Activated CD4-positive, alpha-beta T cell treated with anti-CD3 and anti-CD28 coated beads for 24 hours (primary cell): ENCODE data around the gene NAB1.

Experiments
- DNase-seq, 2 donors: peaks; one replicate each; pipeline ENCODE4 v3.0.0-alpha.2; 2020; ENCODE audit warnings: low read depth in 2 of 2

Gene NAB1

DNA sequence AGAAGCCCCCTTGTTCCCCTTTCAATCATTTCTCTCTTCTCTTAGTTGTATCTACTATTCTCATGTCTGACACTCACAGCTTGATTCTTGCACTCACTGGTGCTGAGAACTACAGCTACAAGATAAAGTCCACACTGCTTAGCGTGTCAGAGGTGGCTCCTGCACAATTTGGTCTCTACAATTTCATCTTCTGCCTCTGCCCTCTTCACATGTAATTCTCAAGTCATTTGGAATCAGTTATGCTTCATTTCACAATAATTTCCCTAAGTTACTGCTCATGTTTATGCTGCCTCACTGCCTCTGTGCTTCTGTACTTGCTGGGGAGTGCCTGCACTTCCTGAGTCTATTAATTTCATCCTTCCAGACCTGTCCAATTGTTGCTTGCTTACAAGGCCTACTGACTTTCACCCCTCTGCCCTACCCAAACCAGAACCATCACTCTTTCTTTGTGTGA is 11.6 kb upstream of the NAB1 start:
- no peak for DNase-seq

DNA sequence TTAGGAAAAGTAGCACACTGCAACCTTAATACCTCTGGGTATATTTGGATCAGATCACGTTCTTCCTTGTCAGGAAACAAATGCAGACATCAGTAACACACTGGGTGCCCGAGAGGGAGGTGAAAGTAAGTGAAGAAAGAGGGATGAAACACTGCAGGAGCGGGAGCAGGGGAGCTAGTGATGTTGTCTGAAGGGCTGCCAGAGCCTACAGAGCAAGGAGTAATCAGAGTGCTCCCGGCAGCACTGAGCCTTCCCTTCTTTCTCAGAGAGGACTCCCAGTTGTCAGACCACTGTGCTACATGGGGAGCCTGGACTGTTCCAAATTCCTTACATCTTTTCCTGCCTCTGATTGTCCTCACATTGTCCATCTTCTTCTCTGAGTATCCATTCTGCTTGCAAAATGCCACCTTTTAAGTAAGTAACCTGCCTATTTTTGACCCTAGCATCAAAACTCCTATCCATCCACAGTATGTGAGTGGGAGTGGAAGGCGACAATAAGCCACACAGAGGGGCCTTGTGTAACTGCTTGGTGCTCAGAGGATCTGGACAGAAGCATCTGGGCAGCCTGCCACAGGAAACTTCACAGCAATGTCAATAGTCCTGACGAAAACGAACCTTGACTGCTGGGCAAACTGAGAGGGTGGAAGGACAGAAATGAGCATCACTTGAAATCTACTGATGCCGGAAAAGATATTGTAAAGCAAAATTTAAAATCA is 10.8 kb upstream of the NAB1 start:
- no peak for DNase-seq

DNA sequence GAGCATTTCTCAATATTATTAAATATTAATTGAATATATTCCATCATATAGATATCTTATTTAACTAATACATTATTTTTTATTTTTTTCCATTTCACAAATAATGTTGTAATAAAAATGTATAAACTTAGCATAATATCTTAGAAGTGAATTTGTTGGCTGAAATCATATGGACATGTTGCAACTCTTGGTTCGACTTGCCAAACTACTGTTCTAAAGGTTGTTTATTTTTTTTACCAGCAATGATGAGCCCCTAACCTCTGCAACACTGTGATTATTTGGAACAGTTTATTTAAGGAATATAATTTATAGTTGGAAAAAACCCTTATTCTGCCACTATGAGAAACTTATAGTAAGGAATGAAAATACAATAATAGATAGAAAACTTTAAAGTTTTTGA is 8.8 kb upstream of the NAB1 start:
- no peak for DNase-seq

GRCh38 chr2:190641469-190641868 is 7.4 kb upstream of the NAB1 start:
- DNase-seq, result no peak

GRCh38 chr2:190646780-190647522 is 1.9 kb upstream of the NAB1 start:
- no peak for DNase-seq

GRCh38 chr2:190648289-190649034 is 421 bp upstream of the NAB1 start:
- peak; percentile 72 to 78 for DNase-seq

GRCh38 chr2:190649798-190650390 is 1.0 kb downstream of the NAB1 start:
- DNase-seq, result no peak

- DNase-seq, result no peak
Measured at GRCh38 chr2:190651413-190651812, 2.5 kb downstream of the NAB1 start.

DNA sequence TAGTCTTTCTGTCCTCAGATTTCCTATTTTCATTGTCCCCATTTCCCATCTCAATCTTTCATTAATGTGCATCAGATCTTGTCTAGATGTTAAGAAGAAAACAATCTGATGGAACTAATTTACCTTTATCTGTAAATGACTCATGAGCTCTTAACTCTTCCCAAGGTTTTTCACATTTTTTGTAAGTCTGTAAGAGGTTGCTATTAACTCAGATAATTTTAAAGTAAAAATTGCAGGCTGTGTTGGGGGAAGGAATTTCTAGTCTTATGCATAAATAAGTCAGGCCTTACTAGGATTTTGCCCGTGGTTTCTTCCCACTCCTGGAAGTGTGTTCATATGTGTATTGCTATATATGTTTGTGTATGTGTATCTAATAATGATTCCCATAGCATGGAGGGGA is 4.3 kb downstream of the NAB1 start:
- no peak for DNase-seq

GRCh38 chr2:190653931-190654330 is 5.0 kb downstream of the NAB1 start:
- no peak for DNase-seq

GRCh38 chr2:190655113-190655512 is 6.2 kb downstream of the NAB1 start:
- no peak for DNase-seq

GRCh38 chr2:190655570-190655969 is 6.7 kb downstream of the NAB1 start:
- no peak for DNase-seq

GRCh38 chr2:190656301-190656700 is 7.4 kb downstream of the NAB1 start:
- no peak for DNase-seq

- no peak for DNase-seq
Measured at GRCh38 chr2:190657474-190658255, 8.8 kb downstream of the NAB1 start.

DNA sequence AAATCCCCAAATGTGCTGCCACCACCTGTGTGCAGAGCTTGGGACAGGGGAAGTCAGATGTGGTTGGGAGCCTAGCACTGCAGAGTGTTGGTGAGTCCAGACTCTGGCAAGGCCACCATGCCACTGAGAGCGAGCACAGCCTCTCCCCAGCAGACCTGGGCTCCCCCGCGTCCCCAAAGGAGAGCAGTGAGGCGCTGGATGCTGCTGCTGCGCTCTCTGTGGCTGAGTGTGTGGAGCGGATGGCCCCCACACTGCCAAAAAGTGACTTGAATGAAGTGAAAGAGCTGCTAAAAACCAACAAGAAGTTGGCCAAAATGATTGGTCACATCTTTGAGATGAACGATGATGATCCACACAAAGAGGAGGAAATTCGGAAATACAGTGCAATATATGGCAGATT is 10.7 kb downstream of the NAB1 start:
- no peak for DNase-seq

- DNase-seq, result no peak
Measured at GRCh38 chr2:190662754-190663153, 13.9 kb downstream of the NAB1 start.

DNA sequence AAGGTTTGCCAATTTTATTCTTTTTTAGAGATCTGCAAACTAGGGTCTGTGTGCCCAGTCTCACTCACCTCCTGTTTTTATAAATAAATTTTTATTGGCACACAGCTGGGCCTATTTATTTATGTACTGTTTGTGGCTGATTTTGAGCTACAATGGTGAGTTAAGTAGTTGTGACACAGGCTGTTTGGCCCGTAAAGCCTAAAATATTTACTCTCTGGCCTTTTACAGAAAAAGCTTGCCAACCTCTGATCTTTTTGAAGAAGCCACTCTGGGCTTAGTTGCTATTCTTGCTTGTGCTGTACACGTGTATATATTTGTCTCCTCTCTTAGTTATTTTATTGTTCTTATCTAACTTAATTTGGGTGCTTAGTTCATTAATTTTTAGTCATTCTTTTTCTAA is 14.5 kb downstream of the NAB1 start:
- no peak for DNase-seq

DNA sequence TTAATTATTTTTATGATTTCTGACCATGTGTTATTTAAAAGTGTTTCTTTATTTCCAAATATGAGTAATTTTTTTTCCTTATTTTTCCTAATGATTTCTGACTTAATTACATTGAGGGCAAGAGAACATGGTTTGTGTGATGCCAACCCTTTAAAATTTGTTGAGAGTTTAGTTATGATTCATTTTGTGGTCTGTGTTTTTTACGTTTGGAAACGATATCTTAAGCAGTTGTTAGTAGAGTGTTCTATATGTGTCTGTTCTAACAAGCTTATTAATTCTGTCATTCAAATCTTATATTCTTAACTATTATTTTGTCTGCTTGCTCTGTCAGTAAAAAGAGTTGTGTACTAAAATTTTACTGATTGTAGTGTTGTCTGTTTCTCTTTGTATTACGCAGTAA is 15.0 kb downstream of the NAB1 start:
- no peak for DNase-seq

GRCh38 chr2:190664240-190664639 is 15.4 kb downstream of the NAB1 start:
- no peak for DNase-seq

- DNase-seq, result no peak
Measured at GRCh38 chr2:190666895-190667294, 18.0 kb downstream of the NAB1 start.

- DNase-seq, result no peak
Measured at GRCh38 chr2:190668892-190669291, 20.0 kb downstream of the NAB1 start.
